AG04450 (cell line): ENCODE data around the gene CD27. TPM values are rescaled to one million over a fixed set of nuclear protein-coding genes. Genes with fewer than 3 reads are reported as not detected.
"Not testable (repeated sequence)": the region's sequence is repeated elsewhere in the genome, so short reads cannot be mapped to it uniquely, and the experiment has no call there.

ENCODE experiments used
- CTCF ChIA-PET: fragments of 300-600, 350-600 bp; formaldehyde crosslinking; extraction: SDS; loops from one replicate; lab custom pipeline; 2022; ENCODE audit warnings: antibody characterized with exemption, inconsistent platforms; lab: Charles Lee
- POLR2A ChIA-PET: fragments of 350-600 bp; formaldehyde crosslinking; extraction: SDS; loops from one replicate; lab custom pipeline; 2021; ENCODE audit warnings: antibody characterized with exemption, inconsistent platforms; lab: Yijun Ruan, JAX
- DNase-seq: peaks from one replicate; pipeline ENCODE4 v3.0.0-alpha.2; 2011; ENCODE audit warnings: low read depth, low spot score
- H3K27ac ChIP-seq: one replicate; pipeline ENCODE4 v1.5.1; 2012; ENCODE audit warnings: low read depth, low read length, control low read depth
- H3K27me3 ChIP-seq: one replicate; pipeline ENCODE4 v1.6.0; 2012; ENCODE audit warnings: low read length; ENCODE audit not compliant: control insufficient read depth, insufficient read depth
- H3K4me3 ChIP-seq: 2 replicates; pipeline ENCODE4 v1.5.1; 2011; ENCODE audit warnings: mild to moderate bottlenecking, low read depth, low read length, control low read depth
- H3K9me3 ChIP-seq: 2 replicates; pipeline ENCODE4 v1.5.1; 2012; ENCODE audit warnings: low read length; ENCODE audit not compliant: control insufficient read depth, insufficient read depth
- polyA plus RNA-seq: library from polyadenylated mRNA; depleted of rRNA; stranded (reverse); fragments of >200 nt; gene quantifications from 2 replicates; pipeline ENCODE4 v1.2.3, GENCODE V29; 2011
- TF ChIP-seq, protein P1 (sequence below): IDR thresholded peaks from 2 replicates; pipeline ENCODE4 v1.5.1; 2011; ENCODE audit warnings: low read depth, low read length, control low read depth, inconsistent platforms

CD27 gene
- polyA plus RNA-seq, 1 experiment = not detected

DNA sequence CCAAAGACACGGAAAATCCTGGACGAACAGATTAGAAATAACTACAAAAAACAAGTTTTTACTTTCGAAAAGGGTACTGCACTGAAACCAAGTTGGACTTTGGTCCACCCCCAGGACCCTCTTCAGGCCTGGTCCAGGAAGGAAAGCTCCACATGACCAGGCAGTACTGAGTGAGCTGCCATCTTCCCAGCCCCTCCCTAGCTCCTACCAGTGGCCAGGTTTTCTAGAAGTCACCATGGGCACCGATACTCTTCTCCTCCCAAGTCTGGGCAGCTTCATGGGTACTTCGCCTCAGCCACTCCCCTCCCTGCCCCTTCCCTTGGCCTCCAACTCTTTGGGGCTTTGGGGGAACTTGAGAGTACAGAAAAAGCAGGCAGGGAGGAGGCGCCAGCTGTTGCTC is 19.1 kb downstream of the CD27 start:
- ChIA-PET POLR2A (interaction anchor here (0.6 kb wide), 1 partner anchor 167 kb away, joined by 4 read pairs; no protein-coding TSS in a partner anchor), CTCF (no interaction called here)
- Histone ChIP-seq H3K9me3 (no peaks in the 10 kb centered on the region; the same call in 1 of the 2 replicates), H3K27ac (no peak overlapping the region), H3K4me3 (no peak overlapping the region), H3K27me3 (no peaks in the 10 kb centered on the region)
- TF ChIP-seq, protein P1, sequence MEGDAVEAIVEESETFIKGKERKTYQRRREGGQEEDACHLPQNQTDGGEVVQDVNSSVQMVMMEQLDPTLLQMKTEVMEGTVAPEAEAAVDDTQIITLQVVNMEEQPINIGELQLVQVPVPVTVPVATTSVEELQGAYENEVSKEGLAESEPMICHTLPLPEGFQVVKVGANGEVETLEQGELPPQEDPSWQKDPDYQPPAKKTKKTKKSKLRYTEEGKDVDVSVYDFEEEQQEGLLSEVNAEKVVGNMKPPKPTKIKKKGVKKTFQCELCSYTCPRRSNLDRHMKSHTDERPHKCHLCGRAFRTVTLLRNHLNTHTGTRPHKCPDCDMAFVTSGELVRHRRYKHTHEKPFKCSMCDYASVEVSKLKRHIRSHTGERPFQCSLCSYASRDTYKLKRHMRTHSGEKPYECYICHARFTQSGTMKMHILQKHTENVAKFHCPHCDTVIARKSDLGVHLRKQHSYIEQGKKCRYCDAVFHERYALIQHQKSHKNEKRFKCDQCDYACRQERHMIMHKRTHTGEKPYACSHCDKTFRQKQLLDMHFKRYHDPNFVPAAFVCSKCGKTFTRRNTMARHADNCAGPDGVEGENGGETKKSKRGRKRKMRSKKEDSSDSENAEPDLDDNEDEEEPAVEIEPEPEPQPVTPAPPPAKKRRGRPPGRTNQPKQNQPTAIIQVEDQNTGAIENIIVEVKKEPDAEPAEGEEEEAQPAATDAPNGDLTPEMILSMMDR = no peak
- no peak for DNase-seq

GRCh38 chr12:6464531-6464930 is 19.8 kb downstream of the CD27 start:
- H3K4me3 ChIP-seq = no peak overlapping the region
- H3K9me3 ChIP-seq = no peaks in the 10 kb centered on the region; the same call in 1 of the 2 replicates
- CTCF ChIA-PET = interaction anchor here (0.6 to 2.2 kb wide), 33 partner anchors 8 to 475 kb away, joined by 3 to 87 read pairs (median 7); partner anchors contain the start of genes MRPL51 and TAPBPL
- DNase-seq = no peak
- H3K27ac ChIP-seq = no peak overlapping the region
- no peaks in the 10 kb centered on the region for H3K27me3 ChIP-seq
- POLR2A ChIA-PET = interaction anchor here (1.3 kb wide), 1 partner anchor 13 kb away, joined by 5 read pairs; the partner anchor contains the start of gene TAPBPL
- TF ChIP-seq, protein P1 = no peak

DNA sequence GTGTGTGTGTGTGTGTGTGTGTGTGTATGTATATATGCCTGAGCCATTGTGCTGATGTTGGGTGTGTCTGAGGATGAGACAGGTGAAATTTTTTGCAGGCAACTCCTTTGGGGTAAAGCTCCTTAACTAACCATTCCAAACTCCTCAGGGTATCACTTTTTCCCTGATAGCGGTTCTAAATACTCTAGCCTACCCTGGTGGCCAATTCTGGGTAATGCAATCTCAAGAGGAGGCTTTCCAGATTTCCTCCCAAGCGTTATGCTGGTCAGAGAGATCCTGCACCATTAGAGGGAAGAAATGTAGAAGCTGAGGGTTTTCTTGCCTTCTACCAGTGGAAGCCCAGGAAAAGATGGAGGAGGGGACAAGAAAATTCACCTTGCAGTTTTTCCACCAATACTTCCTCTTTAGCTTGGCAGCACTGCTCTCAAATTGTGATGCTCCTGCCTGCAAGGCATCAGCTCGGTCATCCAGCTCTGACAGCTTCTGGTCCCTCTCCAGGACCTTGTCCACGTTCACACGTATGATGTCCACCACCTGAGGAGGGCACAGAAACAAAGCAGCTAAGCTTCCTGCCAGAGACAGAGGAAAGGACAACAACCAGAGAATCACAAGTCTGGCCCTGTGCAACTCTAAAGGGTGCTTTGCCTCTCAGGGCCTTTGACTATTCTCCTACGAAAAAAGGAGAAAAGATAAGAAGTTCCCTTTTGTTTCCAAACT is 20.9 kb downstream of the CD27 start:
- no peaks in the 10 kb centered on the region for H3K27me3 ChIP-seq
- no peak overlapping the region for H3K4me3 ChIP-seq
- no peaks in the 10 kb centered on the region; the same call in 1 of the 2 replicates for H3K9me3 ChIP-seq
- ChIA-PET POLR2A (interaction anchor here (0.5 to 1.3 kb wide), 8 partner anchors 14 to 143 kb away, joined by 3 to 7 read pairs (median 4); partner anchors contain the start of genes GAPDH and TAPBPL), CTCF (interaction anchor here (0.5 to 2.2 kb wide), 48 partner anchors 9 to 477 kb away, joined by 3 to 87 read pairs (median 5); partner anchors contain the start of genes MRPL51 and TAPBPL)
- TF ChIP-seq, protein P1 = peak; percentile 96
- H3K27ac ChIP-seq = no peak overlapping the region
- peak; percentile 37 for DNase-seq

GRCh38 chr12:6466184-6466573 is 21.4 kb downstream of the CD27 start:
- POLR2A ChIA-PET = interaction anchor here (0.5 to 1.2 kb wide), 4 partner anchors 39 to 140 kb away, joined by 3 to 7 read pairs (median 4); no protein-coding TSS in a partner anchor
- CTCF ChIA-PET = interaction anchor here (0.5 to 2.2 kb wide), 30 partner anchors 8 to 477 kb away, joined by 3 to 87 read pairs (median 8); partner anchors contain the start of gene TAPBPL
- TF ChIP-seq, protein P1 = no peak
- Histone ChIP-seq H3K27ac (no peak overlapping the region), H3K9me3 (no peaks in the 10 kb centered on the region; the same call in 1 of the 2 replicates), H3K27me3 (no peaks in the 10 kb centered on the region), H3K4me3 (no peak overlapping the region)
- no peak for DNase-seq

- POLR2A ChIA-PET = interaction anchor here (0.9 kb wide), 1 partner anchor 45 kb away, joined by 4 read pairs; no protein-coding TSS in a partner anchor
These were observed 22.0 kb downstream of the CD27 start for GRCh38 chr12:6466751-6467150.

DNA sequence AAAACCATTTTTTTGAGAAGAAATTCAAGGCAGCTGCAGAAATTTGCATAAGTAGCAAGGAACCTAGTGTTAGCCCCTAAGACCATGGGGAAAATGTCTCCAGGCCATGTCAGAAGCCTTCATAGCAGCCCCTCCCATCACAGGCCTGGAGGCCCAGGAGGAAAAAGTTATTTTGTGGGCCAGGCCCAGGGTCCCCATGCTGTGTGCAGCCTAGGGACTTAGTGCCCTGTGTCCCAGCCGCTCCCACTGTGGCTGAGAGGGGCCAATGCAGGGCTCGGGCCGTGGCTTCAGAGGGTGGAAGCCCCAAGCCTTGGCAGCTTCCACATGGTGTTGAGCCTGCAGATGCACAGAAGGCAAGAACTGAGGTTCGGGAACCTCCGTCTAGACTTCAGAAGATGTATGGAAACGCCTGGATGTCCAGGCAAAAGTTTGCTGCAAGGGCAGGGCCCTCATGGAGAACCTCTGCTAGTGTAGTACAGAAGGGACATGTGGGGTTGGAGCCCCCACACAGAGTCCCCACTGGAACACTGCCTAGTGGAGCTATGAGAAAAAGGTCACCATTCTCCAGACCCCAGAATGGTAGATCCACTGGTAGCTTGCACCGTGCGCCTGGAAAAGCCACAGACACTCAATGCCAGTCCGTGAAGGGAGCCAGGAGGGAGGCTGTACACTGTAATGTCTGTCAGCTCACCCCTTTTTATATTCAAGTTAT is 23.0 kb downstream of the CD27 start:
- POLR2A ChIA-PET = interaction anchor here (1.0 kb wide), 1 partner anchor 66 kb away, joined by 9 read pairs; the partner anchor contains the start of gene GAPDH
- H3K9me3 ChIP-seq, DNase-seq, H3K4me3 ChIP-seq, H3K27me3 ChIP-seq, CTCF ChIA-PET, H3K27ac ChIP-seq: not testable (repeated sequence)

More at GRCh38 chr12:6466751-6467150, 22.0 kb downstream of the CD27 start:
- not testable (repeated sequence) for H3K4me3 ChIP-seq, H3K27ac ChIP-seq, H3K27me3 ChIP-seq, H3K9me3 ChIP-seq, DNase-seq
- CTCF ChIA-PET = interaction anchor here (1.0 to 2.2 kb wide), 11 partner anchors 10 to 182 kb away, joined by 3 to 87 read pairs (median 30); partner anchors contain the start of gene TAPBPL
